MM.1S (cell line): ENCODE data around the gene LIG3.

Source experiments
- DNase-seq: peaks from one replicate; pipeline ENCODE4 v3.0.0-alpha.2; 2015
- H2AFZ ChIP-seq: fragments of 300-600 bp; sonication (generic); 2 replicates; pipeline ENCODE4 v1.6.0; 2016; ENCODE audit warnings: antibody characterized with exemption, low read length
- H3F3A ChIP-seq: fragments of 300-600 bp; sonication (generic); 2 replicates; pipeline ENCODE4 v1.6.1; 2016; ENCODE audit warnings: mild to moderate bottlenecking, antibody characterized with exemption, low read length, moderate library complexity, mixed read lengths; ENCODE audit not compliant: insufficient read depth
- H3K27ac ChIP-seq: fragments of 300-600 bp; sonication (generic); 2 replicates; pipeline ENCODE4 v1.5.1; 2016; ENCODE audit warnings: mild to moderate bottlenecking, low read length
- H3K27me3 ChIP-seq: fragments of 300-600 bp; sonication (generic); replicated peaks from 2 replicates; pipeline ENCODE4 v1.6.0; 2016; ENCODE audit warnings: low read length; ENCODE audit not compliant: insufficient read depth
- H3K36me3 ChIP-seq: fragments of 300-600 bp; sonication (generic); replicated peaks from 2 replicates; pipeline ENCODE4 v1.6.1; 2016; ENCODE audit warnings: mild to moderate bottlenecking, low read length, mixed read lengths; ENCODE audit not compliant: insufficient read depth
- H3K4me1 ChIP-seq: fragments of 300-600 bp; sonication (generic); 2 replicates; pipeline ENCODE4 v1.6.1; 2016; ENCODE audit warnings: low read length, mixed read lengths
- H3K4me2 ChIP-seq: fragments of 300-600 bp; sonication (generic); 2 replicates; pipeline ENCODE4 v1.6.0; 2016; ENCODE audit warnings: low read depth, low read length
- H3K4me3 ChIP-seq: fragments of 300-600 bp; sonication (generic); 2 replicates; pipeline ENCODE4 v1.5.1; 2016; ENCODE audit warnings: low read length, mixed read lengths
- H3K79me2 ChIP-seq: fragments of 300-600 bp; sonication (generic); 2 replicates; pipeline ENCODE4 v1.6.1; 2016; ENCODE audit warnings: mixed run types, low read length, mixed read lengths
- H3K9ac ChIP-seq: fragments of 300-600 bp; sonication (generic); 2 replicates; pipeline ENCODE4 v1.6.1; 2016; ENCODE audit warnings: low read length, mixed read lengths
- H3K9me2 ChIP-seq: fragments of 300-600 bp; sonication (generic); replicated peaks from 2 replicates; pipeline ENCODE4 v1.6.1; 2016; ENCODE audit warnings: mild to moderate bottlenecking, low read length, mixed read lengths; ENCODE audit not compliant: insufficient read depth
- H3K9me3 ChIP-seq: fragments of 300-600 bp; sonication (generic); replicated peaks from 2 replicates; pipeline ENCODE4 v1.6.1; 2016; ENCODE audit warnings: mild to moderate bottlenecking, low read length, mixed read lengths; ENCODE audit not compliant: insufficient read depth
- H4K20me1 ChIP-seq: fragments of 300-600 bp; sonication (generic); 2 replicates; pipeline ENCODE4 v1.6.1; 2016; ENCODE audit warnings: mild to moderate bottlenecking, low read length, moderate library complexity, mixed read lengths; ENCODE audit not compliant: insufficient read depth
- EZH2 ChIP-seq: fragments of 300-600 bp; sonication (generic); optimal IDR thresholded peaks from 2 replicates; pipeline ENCODE3; 2017; ENCODE audit warnings: low read depth, mild to moderate bottlenecking, antibody characterized with exemption, low read length, mixed read lengths
- EZH2phosphoT487 ChIP-seq: fragments of 300-600 bp; sonication (generic); IDR thresholded peaks from 2 replicates; pipeline ENCODE4 v1.6.1; 2018; ENCODE audit warnings: antibody characterized with exemption, low read length
- TF ChIP-seq, protein P1 (sequence below): fragments of 300-600 bp; sonication (generic); IDR thresholded peaks from 2 replicates; pipeline ENCODE4 v1.5.1; 2016; ENCODE audit warnings: antibody characterized with exemption, low read length, mixed read lengths

The LIG3 gene

DNA sequence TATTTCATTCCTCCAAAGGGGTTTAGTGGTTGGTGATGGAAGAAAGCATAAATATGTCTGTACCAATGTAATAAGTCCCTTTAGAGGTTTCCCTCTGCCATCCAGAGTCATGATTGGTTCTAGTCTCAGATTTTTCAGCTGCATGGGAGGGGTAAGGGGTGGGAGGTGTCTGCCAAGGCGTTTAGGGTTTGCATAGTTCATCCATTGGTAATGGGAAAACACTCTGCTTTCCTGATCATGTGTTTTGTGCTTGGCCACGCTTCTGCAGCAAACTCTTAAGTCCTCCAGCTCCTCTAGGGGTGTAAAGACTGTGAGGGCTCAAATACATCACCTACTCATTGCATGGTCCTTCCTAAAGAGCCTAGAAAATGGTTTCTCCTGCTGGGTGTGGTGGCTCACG lies 29.8 kb downstream of the LIG3 start:
- no peaks in the 10 kb centered on the region for H3F3A ChIP-seq
- no peak overlapping the region for H3K9ac ChIP-seq
- no peak overlapping the region for H2AFZ ChIP-seq
- no peaks in the 10 kb centered on the region for H3K4me1 ChIP-seq
- H3K4me3 ChIP-seq, result no peak overlapping the region
- no peaks in the 10 kb centered on the region; the same call in 1 of the 2 replicates for H3K36me3 ChIP-seq
- no peak overlapping the region for H3K27ac ChIP-seq
- H3K4me2 ChIP-seq, result no peak overlapping the region
- H3K9me3 ChIP-seq, result no peaks in the 10 kb centered on the region
- TF ChIP-seq EZH2 (no peak), EZH2phosphoT487 (no peak)
- TF ChIP-seq, protein P1, sequence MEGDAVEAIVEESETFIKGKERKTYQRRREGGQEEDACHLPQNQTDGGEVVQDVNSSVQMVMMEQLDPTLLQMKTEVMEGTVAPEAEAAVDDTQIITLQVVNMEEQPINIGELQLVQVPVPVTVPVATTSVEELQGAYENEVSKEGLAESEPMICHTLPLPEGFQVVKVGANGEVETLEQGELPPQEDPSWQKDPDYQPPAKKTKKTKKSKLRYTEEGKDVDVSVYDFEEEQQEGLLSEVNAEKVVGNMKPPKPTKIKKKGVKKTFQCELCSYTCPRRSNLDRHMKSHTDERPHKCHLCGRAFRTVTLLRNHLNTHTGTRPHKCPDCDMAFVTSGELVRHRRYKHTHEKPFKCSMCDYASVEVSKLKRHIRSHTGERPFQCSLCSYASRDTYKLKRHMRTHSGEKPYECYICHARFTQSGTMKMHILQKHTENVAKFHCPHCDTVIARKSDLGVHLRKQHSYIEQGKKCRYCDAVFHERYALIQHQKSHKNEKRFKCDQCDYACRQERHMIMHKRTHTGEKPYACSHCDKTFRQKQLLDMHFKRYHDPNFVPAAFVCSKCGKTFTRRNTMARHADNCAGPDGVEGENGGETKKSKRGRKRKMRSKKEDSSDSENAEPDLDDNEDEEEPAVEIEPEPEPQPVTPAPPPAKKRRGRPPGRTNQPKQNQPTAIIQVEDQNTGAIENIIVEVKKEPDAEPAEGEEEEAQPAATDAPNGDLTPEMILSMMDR, result no peak
- no peaks in the 10 kb centered on the region for H3K27me3 ChIP-seq
- no peaks in the 10 kb centered on the region for H3K9me2 ChIP-seq
- no peak for DNase-seq
- H3K79me2 ChIP-seq, result no peaks in the 10 kb centered on the region
- H4K20me1 ChIP-seq, result no peaks in the 10 kb centered on the region

DNA sequence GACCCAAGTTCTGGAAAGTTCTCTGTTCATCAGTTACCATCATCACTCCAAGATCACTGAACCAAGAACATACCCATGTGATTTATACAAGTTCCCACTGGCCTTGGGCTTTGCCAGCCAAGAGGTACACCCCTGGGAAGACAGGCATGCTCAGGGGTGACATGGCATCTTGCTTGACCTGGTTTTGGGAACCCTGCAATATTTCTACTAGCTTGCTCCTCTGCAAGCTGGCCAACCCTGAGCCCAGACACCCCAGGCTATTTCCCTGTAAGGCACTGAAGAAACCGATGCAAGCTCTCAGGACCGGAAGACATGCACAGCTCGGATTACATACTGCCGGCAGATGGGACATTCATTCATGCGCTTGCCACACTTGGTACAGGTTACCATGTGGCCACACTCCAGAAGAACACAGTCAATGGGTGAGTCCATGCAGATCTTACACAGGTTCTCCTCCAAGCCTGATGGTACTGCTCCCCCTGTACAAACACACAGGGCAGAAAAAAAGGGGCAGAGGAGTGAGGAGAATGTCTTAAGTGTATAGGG lies 31.4 kb downstream of the LIG3 start:
- H3K9me2 ChIP-seq, result no peaks in the 10 kb centered on the region
- H4K20me1 ChIP-seq, result no peaks in the 10 kb centered on the region
- no peaks in the 10 kb centered on the region; the same call in 1 of the 2 replicates for H3K36me3 ChIP-seq
- H3K27me3 ChIP-seq, result no peaks in the 10 kb centered on the region
- no peaks in the 10 kb centered on the region for H3K9me3 ChIP-seq
- no peak overlapping the region for H2AFZ ChIP-seq
- H3K27ac ChIP-seq, result no peak overlapping the region
- H3K9ac ChIP-seq, result no peak overlapping the region
- no peak for DNase-seq
- H3K79me2 ChIP-seq, result no peaks in the 10 kb centered on the region
- no peak overlapping the region for H3K4me3 ChIP-seq
- H3K4me2 ChIP-seq, result no peak overlapping the region
- TF ChIP-seq, protein P1, result no peak
- TF ChIP-seq EZH2 (no peak), EZH2phosphoT487 (no peak)
- no peaks in the 10 kb centered on the region for H3K4me1 ChIP-seq
- no peaks in the 10 kb centered on the region for H3F3A ChIP-seq

DNA sequence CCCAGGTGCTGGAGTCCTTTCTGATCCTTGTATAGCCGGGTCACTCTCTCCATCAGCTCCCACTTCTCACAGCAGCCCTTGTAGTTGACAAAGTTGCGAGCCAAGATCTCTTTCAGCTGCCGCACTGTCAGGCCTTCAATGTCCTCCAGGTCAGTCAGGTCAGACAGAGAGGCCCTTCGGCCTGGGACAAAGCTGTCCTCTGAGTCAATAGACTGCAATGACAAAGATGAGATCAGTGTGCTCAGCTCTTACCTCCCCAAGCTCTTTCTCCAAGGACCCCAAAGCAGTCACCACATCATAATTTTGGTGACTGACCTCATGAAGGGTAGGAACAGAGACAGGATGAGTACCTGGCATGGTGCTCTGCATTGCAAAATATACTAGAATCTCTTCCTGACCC lies 36.1 kb downstream of the LIG3 start:
- Histone ChIP-seq H3F3A (no peaks in the 10 kb centered on the region), H3K9me2 (no peaks in the 10 kb centered on the region), H3K4me3 (no peak overlapping the region), H3K9me3 (no peaks in the 10 kb centered on the region), H3K27ac (no peak overlapping the region), H3K36me3 (no peaks in the 10 kb centered on the region; the same call in 1 of the 2 replicates), H3K9ac (no peak overlapping the region), H3K27me3 (no peaks in the 10 kb centered on the region), H3K4me2 (no peak overlapping the region), H4K20me1 (no peaks in the 10 kb centered on the region), H2AFZ (no peak overlapping the region), H3K79me2 (no peaks in the 10 kb centered on the region), H3K4me1 (no peaks in the 10 kb centered on the region)
- no peak for DNase-seq
- no peak for TF ChIP-seq EZH2phosphoT487
- no peak for TF ChIP-seq EZH2
- TF ChIP-seq, protein P1, result no peak
